B cell (primary cell): ENCODE measurements around the gene TSPAN1. TPM values are rescaled to one million over a fixed set of nuclear protein-coding genes. Genes with fewer than 3 reads are reported as not detected.

Experiments used
- ATAC-seq: fragments of 200-7000 bp; cut with Tn5 transposase; one replicate; pipeline ENCODE4 v1.10.0; 2021; ENCODE audit warnings: low read depth, mild to moderate bottlenecking, moderate number of reproducible peaks, moderate library complexity
- CTCF ChIA-PET: fragments of 350-600 bp; sonication (Branson Sonifier 250); formaldehyde crosslinking; loops from one replicate; lab custom pipeline; 2021; ENCODE audit warnings: antibody characterized with exemption, inconsistent platforms; lab: Charles Lee
- POLR2A ChIA-PET: fragments of 350-600 bp; sonication (Branson Sonifier 250); formaldehyde crosslinking; loops from one replicate; lab custom pipeline; 2021; ENCODE audit warnings: antibody characterized with exemption; lab: Charles Lee
- DNase-seq: peaks from one replicate; pipeline ENCODE4 v3.0.0; 2013
- H2AFZ ChIP-seq: 2 replicates; pipeline ENCODE4 v1.6.1; 2012; ENCODE audit warnings: mild to moderate bottlenecking, low read depth, low read length; ENCODE audit not compliant: insufficient read depth, poor library complexity, severe bottlenecking
- H3K27ac ChIP-seq, 2 donors: 1 replicate in 1 of 2; 2 replicates in 1 of 2; pipeline ENCODE4 v1.5.1; 2012 to 2013; ENCODE audit warnings: low read length in 2 of 2, mild to moderate bottlenecking in 2 of 2, moderate library complexity in 1 of 2
- H3K27me3 ChIP-seq, 4 experiments: fragments of 200-600 bp in 1 of 4; sonication (generic) in 1 of 4; replicated peaks in 1 of 4; 1 replicate in 2 of 4; 2 replicates in 2 of 4; pipeline versions ENCODE4 v1.6.1 to v1.7.0; 2013 to 2016; ENCODE audit warnings: low read length in 3 of 4, mild to moderate bottlenecking in 2 of 4, mixed read lengths in 1 of 4, moderate library complexity in 1 of 4; ENCODE audit not compliant: insufficient read depth in 4 of 4, control insufficient read depth in 3 of 4; ENCODE audit errors: control extremely low read depth in 1 of 4
- H3K36me3 ChIP-seq, 2 experiments: replicated peaks in 1 of 2; 1 replicate in 1 of 2; 2 replicates in 1 of 2; pipeline versions ENCODE4 v1.6.1 to v1.7.1; 2013; ENCODE audit warnings: low read length in 1 of 2; ENCODE audit not compliant: insufficient read depth in 2 of 2, control insufficient read depth in 1 of 2; ENCODE audit errors: control extremely low read depth in 1 of 2, extremely low read depth in 1 of 2
- H3K4me1 ChIP-seq, 2 donors: fragments of 200-600 bp in 1 of 2; sonication (generic) in 1 of 2; 1 replicate in 1 of 2; 2 replicates in 1 of 2; pipeline versions ENCODE4 v1.5.1 to v1.6.1; 2013 to 2017; ENCODE audit warnings: low read length in 2 of 2; ENCODE audit not compliant: control insufficient read depth in 2 of 2, insufficient read depth in 2 of 2
- H3K4me2 ChIP-seq: replicated peaks from 2 replicates; pipeline ENCODE3; 2012; ENCODE audit warnings: mild to moderate bottlenecking, low read depth, low read length; ENCODE audit not compliant: poor library complexity, severe bottlenecking
- H3K4me3 ChIP-seq, 5 experiments: fragments of 200-600 bp in 1 of 5; sonication (generic) in 1 of 5; 1 replicate in 3 of 5; 2 replicates in 2 of 5; pipeline versions ENCODE4 v1.5.1 to v1.7.0; 2011 to 2016; ENCODE audit warnings: low read length in 4 of 5, mild to moderate bottlenecking in 4 of 5, low read depth in 2 of 5, control low read depth in 1 of 5, moderate library complexity in 1 of 5; ENCODE audit not compliant: insufficient read depth in 1 of 5; ENCODE audit errors: control extremely low read depth in 1 of 5, extremely low read depth in 1 of 5
- H3K79me2 ChIP-seq: fragments of 200-600 bp; sonication (generic); one replicate; pipeline ENCODE4 v1.6.0; 2016; ENCODE audit warnings: low read length; ENCODE audit not compliant: control insufficient read depth, insufficient read depth
- H3K9ac ChIP-seq: fragments of 200-600 bp; sonication (generic); 2 replicates; pipeline ENCODE4 v1.6.1; 2017; ENCODE audit warnings: mild to moderate bottlenecking, low read length, moderate library complexity
- H3K9me3 ChIP-seq, 3 donors: one replicate each; pipeline versions ENCODE4 v1.6.1 to v1.7.1; 2013; ENCODE audit warnings: low read length in 2 of 3; ENCODE audit not compliant: control insufficient read depth in 2 of 3, insufficient read depth in 1 of 3; ENCODE audit errors: control extremely low read depth in 1 of 3
- H4K20me1 ChIP-seq: 2 replicates; pipeline ENCODE4 v1.6.0; 2012; ENCODE audit warnings: mild to moderate bottlenecking, low read length; ENCODE audit not compliant: insufficient read depth, control insufficient read depth, poor library complexity, severe bottlenecking
- H3K27ac Mint-ChIP-seq: one replicate; pipeline ENCODE4 v1.8.0; 2021; ENCODE audit warnings: mixed read lengths
- H3K27me3 Mint-ChIP-seq: one replicate; pipeline ENCODE4 v1.8.0; 2021; ENCODE audit warnings: mixed read lengths
- H3K4me1 Mint-ChIP-seq: one replicate; pipeline ENCODE4 v1.8.0; 2021; ENCODE audit warnings: mixed read lengths
- H3K4me3 Mint-ChIP-seq: one replicate; pipeline ENCODE4 v1.8.0; 2021; ENCODE audit warnings: mixed read lengths
- H3K9me3 Mint-ChIP-seq: one replicate; pipeline ENCODE4 v1.8.0; 2022; ENCODE audit warnings: mixed read lengths; ENCODE audit not compliant: insufficient read depth
- EZH2 ChIP-seq: IDR thresholded peaks from 2 replicates; pipeline ENCODE4 v1.6.1; 2012; ENCODE audit warnings: borderline replicate concordance, low read depth, mild to moderate bottlenecking, moderate library complexity, low read length; ENCODE audit not compliant: insufficient read depth, poor library complexity, severe bottlenecking
- WGBS: methylation state at CpG from one replicate; pipeline ENCODE4 v1.1.5; 2013; ENCODE audit warnings: missing lambda C conversion rate; ENCODE audit not compliant: insufficient coverage; 5-methylcytosine and 5-hydroxymethylcytosine counted together
- intact Hi-C: fragments of 100-400 bp; cut with micrococcal nuclease; formaldehyde crosslinking; loops from one replicate; pipeline ENCODE4 v1.10.0; 2022
- polyA plus RNA-seq: library from polyadenylated mRNA; depleted of rRNA; stranded (reverse); fragments of >200 nt; gene quantifications from 2 replicates; pipeline ENCODE4 v1.2.3, GENCODE V29; 2012
- total RNA-seq, 2 donors: library from RNA; stranded (reverse); fragments of 120-200 nt in 1 of 2; gene quantifications; 1 replicate in 1 of 2; 2 replicates in 1 of 2; pipeline versions ENCODE4 v1.2.3 to v1.2.4, GENCODE V29; 2013 to 2022
- TF ChIP-seq, protein P1 (sequence below): fragments of 200-600 bp; IDR thresholded peaks from one replicate; pipeline ENCODE4 v1.8.0; 2022; ENCODE audit warnings: antibody characterized with exemption, mild to moderate bottlenecking

TSPAN1 gene
- total and polyA plus RNA-seq, 2 donors (not counting 1 experiment from before 2014, with no cell fraction given) = not detected

DNA sequence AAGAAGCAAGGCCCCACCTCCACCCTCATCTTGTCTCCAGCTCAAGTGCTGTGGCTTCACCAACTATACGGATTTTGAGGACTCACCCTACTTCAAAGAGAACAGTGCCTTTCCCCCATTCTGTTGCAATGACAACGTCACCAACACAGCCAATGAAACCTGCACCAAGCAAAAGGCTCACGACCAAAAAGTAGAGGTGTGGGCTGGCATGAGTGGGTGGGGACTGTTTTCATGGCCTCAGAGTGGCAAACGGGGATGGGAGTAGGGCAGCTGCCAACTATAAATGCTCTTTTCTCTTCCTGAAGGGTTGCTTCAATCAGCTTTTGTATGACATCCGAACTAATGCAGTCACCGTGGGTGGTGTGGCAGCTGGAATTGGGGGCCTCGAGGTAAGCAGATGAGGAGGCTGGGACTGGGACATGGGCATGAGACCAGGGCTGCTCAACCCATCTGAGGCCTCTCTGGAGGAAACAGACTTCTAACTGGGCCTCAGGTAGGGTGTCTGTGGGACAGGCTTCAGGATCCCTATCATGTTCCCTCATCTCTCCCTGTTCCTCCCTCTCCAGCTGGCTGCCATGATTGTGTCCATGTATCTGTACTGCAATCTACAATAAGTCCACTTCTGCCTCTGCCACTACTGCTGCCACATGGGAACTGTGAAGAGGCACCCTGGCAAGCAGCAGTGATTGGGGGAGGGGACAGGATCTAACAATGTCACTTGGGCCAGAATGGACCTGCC, 10.2 kb downstream of the TSPAN1 start:
- H3K4me3 Mint-ChIP-seq = no peak overlapping the region
- Histone ChIP-seq H3K79me2 (no peaks in the 10 kb centered on the region), H3K4me1 (peaks cover 7 to 10% of the 10 kb centered on the region in 2 donors), H3K9me3 (no peaks in the 10 kb centered on the region), H2AFZ (no peak overlapping the region), H3K27me3 (no peaks in the 10 kb centered on the region), H3K9ac (no peak overlapping the region), H3K4me3 (no peak overlapping the region), H3K27ac (no peak overlapping the region), H4K20me1 (no peaks in the 10 kb centered on the region), H3K4me2 (no peak overlapping the region), H3K36me3 (peaks cover 0 to 12% of the 10 kb centered on the region in 2 experiments)
- H3K27ac Mint-ChIP-seq = no peak overlapping the region
- ChIA-PET CTCF (interaction anchor here (13.8 kb wide), 1 partner anchor 148 kb away, joined by 249 read pairs; no protein-coding TSS in a partner anchor), POLR2A (no interaction called here)
- H3K4me1 Mint-ChIP-seq = peaks cover 13% of the 10 kb centered on the region
- no peaks in the 10 kb centered on the region for H3K27me3 Mint-ChIP-seq
- ATAC-seq (no peak), DNase-seq (no peak)
- TF ChIP-seq, protein P1, sequence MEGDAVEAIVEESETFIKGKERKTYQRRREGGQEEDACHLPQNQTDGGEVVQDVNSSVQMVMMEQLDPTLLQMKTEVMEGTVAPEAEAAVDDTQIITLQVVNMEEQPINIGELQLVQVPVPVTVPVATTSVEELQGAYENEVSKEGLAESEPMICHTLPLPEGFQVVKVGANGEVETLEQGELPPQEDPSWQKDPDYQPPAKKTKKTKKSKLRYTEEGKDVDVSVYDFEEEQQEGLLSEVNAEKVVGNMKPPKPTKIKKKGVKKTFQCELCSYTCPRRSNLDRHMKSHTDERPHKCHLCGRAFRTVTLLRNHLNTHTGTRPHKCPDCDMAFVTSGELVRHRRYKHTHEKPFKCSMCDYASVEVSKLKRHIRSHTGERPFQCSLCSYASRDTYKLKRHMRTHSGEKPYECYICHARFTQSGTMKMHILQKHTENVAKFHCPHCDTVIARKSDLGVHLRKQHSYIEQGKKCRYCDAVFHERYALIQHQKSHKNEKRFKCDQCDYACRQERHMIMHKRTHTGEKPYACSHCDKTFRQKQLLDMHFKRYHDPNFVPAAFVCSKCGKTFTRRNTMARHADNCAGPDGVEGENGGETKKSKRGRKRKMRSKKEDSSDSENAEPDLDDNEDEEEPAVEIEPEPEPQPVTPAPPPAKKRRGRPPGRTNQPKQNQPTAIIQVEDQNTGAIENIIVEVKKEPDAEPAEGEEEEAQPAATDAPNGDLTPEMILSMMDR = no peak
- no peak for TF ChIP-seq EZH2
- no peaks in the 10 kb centered on the region for H3K9me3 Mint-ChIP-seq
- intact Hi-C loops = no loop called here
- WGBS = 81% methylated on average over 5 of the region's 7 CpGs

DNA sequence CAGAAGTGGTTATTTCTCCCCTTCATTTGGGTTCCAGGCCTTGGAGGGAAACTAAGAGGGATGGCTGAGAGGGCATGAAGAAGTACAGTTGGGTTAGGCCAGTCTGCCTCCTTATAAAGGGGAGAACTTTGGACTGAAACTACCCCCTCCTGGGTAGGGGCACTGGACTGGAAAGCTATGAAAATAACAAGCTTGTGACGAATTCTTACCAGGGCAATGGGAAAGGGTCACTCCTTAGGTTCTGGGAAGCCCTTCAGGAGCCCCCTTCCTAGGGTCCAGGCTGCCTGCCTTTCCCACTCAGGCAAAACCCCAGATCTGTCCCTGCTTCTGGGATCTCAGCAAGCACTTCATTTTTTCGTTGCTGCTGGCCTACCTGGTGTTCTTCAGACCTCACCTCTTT, 11.2 kb downstream of the TSPAN1 start:
- Histone ChIP-seq H3K9ac (no peak overlapping the region), H3K4me2 (no peak overlapping the region), H3K4me3 (no peak overlapping the region), H3K79me2 (no peaks in the 10 kb centered on the region), H3K27me3 (no peaks in the 10 kb centered on the region), H3K27ac (no peak overlapping the region), H3K36me3 (peaks cover 0 to 16% of the 10 kb centered on the region in 2 experiments), H4K20me1 (no peaks in the 10 kb centered on the region), H2AFZ (no peak overlapping the region), H3K9me3 (no peaks in the 10 kb centered on the region), H3K4me1 (peaks cover 7 to 10% of the 10 kb centered on the region in 2 donors)
- intact Hi-C loops = no loop called here
- POLR2A ChIA-PET = no interaction called here
- no peak overlapping the region for H3K27ac Mint-ChIP-seq
- CTCF ChIA-PET = no interaction called here
- peaks cover 13% of the 10 kb centered on the region for H3K4me1 Mint-ChIP-seq
- no peak overlapping the region for H3K4me3 Mint-ChIP-seq
- no peak for TF ChIP-seq EZH2
- TF ChIP-seq, protein P1 = no peak
- no peaks in the 10 kb centered on the region for H3K9me3 Mint-ChIP-seq
- ATAC-seq = no peak
- DNase-seq = no peak
- 50% methylated on average over 1 of the region's 2 CpGs for WGBS
- H3K27me3 Mint-ChIP-seq = no peaks in the 10 kb centered on the region
